ENCODE data around the gene KISS1R. TPM values are rescaled to one million over a fixed set of nuclear protein-coding genes. Genes with fewer than 3 reads are reported as not detected.

Gene KISS1R
- total and polyA plus RNA-seq, 7 experiments from 2014 or later = 0.72 to 3.0 (median 1.2) TPM

- peaks cover 0 to 66% (median 9%) of the 10 kb centered on the region in 3 experiments for H3K36me3 ChIP-seq (ENCODE audit: control insufficient read depth in 2 of 3, insufficient read depth in 3 of 3, low read length in 3 of 3)
- POLR2A ChIA-PET = interaction anchor here (1.0 to 10.7 kb wide), 5 partner anchors 6 to 39 kb away, joined by 3 to 196 read pairs (median 7); partner anchors contain the start of genes MED16, R3HDM4 and RNU6-9
- no peak for ATAC-seq
These were observed 15.7 kb upstream of the KISS1R start for GRCh38 chr19:901216-902092.

GRCh38 chr19:902093-902370, 15.1 kb upstream of the KISS1R start:
- Mint-ChIP-seq H3K27me3 (no peaks in the 10 kb centered on the region), H3K4me1 (peaks cover 12 to 50% (median 27%) of the 10 kb centered on the region in 7 donors), H3K4me3 (no peak overlapping the region), H3K36me3 (peaks cover 0 to 6% (median 0%) of the 10 kb centered on the region in 5 donors), H3K27ac (peak overlapping the region in 3 of 9 donors; percentile 19 to 63 (median 42)), H3K9me3 (no peaks in the 10 kb centered on the region)
- CTCF ChIA-PET = no interaction called here
- Histone ChIP-seq H3K27me3 (ENCODE audit: control insufficient read depth in 2 of 2, insufficient read depth in 2 of 2, low read length in 2 of 2) (no peaks in the 10 kb centered on the region), H3K4me3 (ENCODE audit: low read length) (no peak overlapping the region), H3K36me3 (ENCODE audit: control insufficient read depth in 2 of 3, insufficient read depth in 3 of 3, low read length in 3 of 3) (peaks cover 0 to 61% (median 9%) of the 10 kb centered on the region in 3 experiments), H3K4me1 (ENCODE audit: control insufficient read depth in 2 of 2, insufficient read depth in 2 of 2, low read length in 2 of 2) (peaks cover 7 to 25% of the 10 kb centered on the region in 2 donors), H3K27ac (ENCODE audit: low read depth, low read length) (peak overlapping the region; percentile 21), H3K9me3 (ENCODE audit: control insufficient read depth in 2 of 3, low read length in 3 of 3) (no peaks in the 10 kb centered on the region)
- ATAC-seq = no peak
- intact Hi-C loops (cut with micrococcal nuclease) = loop anchor here in 1 of 2 donors (10.0 kb wide), 1 partner anchor 237 kb away; the partner anchor contains the start of gene RNF126
- no peak for DNase-seq
- POLR2A ChIA-PET = interaction anchor here (1.0 to 10.7 kb wide), 6 partner anchors 6 to 40 kb away, joined by 3 to 196 read pairs (median 6); partner anchors contain the start of genes MED16, R3HDM4 and RNU6-9

More at GRCh38 chr19:901216-902092, 15.7 kb upstream of the KISS1R start:
- Histone ChIP-seq H3K9me3 (ENCODE audit: control insufficient read depth in 2 of 3, low read length in 3 of 3) (no peaks in the 10 kb centered on the region), H3K4me3 (ENCODE audit: low read length) (no peak overlapping the region), H3K27me3 (ENCODE audit: control insufficient read depth in 2 of 2, insufficient read depth in 2 of 2, low read length in 2 of 2) (no peaks in the 10 kb centered on the region), H3K4me1 (ENCODE audit: control insufficient read depth in 2 of 2, insufficient read depth in 2 of 2, low read length in 2 of 2) (peaks cover 1 to 19% of the 10 kb centered on the region in 2 donors), H3K27ac (ENCODE audit: low read depth, low read length) (peak overlapping the region; percentile 21)
- Mint-ChIP-seq H3K27me3 (no peaks in the 10 kb centered on the region), H3K36me3 (peaks cover 0 to 8% (median 4%) of the 10 kb centered on the region in 5 donors), H3K27ac (peak overlapping the region in 6 of 9 donors; percentile 23 to 64 (median 42)), H3K4me3 (peak overlapping the region in 1 of 10 donors; percentile 12), H3K9me3 (no peaks in the 10 kb centered on the region), H3K4me1 (peaks cover 6 to 44% (median 22%) of the 10 kb centered on the region in 7 donors)
- CTCF ChIA-PET = no interaction called here
- intact Hi-C loops (cut with micrococcal nuclease) = loop anchor here in 1 of 2 donors (10.0 kb wide), 1 partner anchor 237 kb away; the partner anchor contains the start of gene RNF126
- DNase-seq = no peak

- no peaks in the 10 kb centered on the region for H3K9me3 ChIP-seq (ENCODE audit: control insufficient read depth in 2 of 3, low read length in 3 of 3)
- no peaks in the 10 kb centered on the region for H3K27me3 Mint-ChIP-seq
- peaks cover 0 to 6% (median 0%) of the 10 kb centered on the region in 5 donors for H3K36me3 Mint-ChIP-seq
- peak overlapping the region; percentile 21 for H3K27ac ChIP-seq (ENCODE audit: low read depth, low read length)
- ChIA-PET CTCF (no interaction called here), POLR2A (interaction anchor here (0.6 to 10.7 kb wide), 7 partner anchors 7 to 101 kb away, joined by 3 to 196 read pairs (median 5); partner anchors contain the start of genes MED16, R3HDM4 and RNU6-9)
- H3K4me3 Mint-ChIP-seq = peak overlapping the region in 2 of 10 donors; percentile 29 to 48
- no peaks in the 10 kb centered on the region for H3K9me3 Mint-ChIP-seq
- peaks cover 13 to 31% of the 10 kb centered on the region in 2 donors for H3K4me1 ChIP-seq (ENCODE audit: control insufficient read depth in 2 of 2, insufficient read depth in 2 of 2, low read length in 2 of 2)
- no peaks in the 10 kb centered on the region for H3K27me3 ChIP-seq (ENCODE audit: control insufficient read depth in 2 of 2, insufficient read depth in 2 of 2, low read length in 2 of 2)
- H3K36me3 ChIP-seq (ENCODE audit: control insufficient read depth in 2 of 3, insufficient read depth in 3 of 3, low read length in 3 of 3) = peaks cover 0 to 55% (median 7%) of the 10 kb centered on the region in 3 experiments
- peaks cover 14 to 56% (median 31%) of the 10 kb centered on the region in 7 donors for H3K4me1 Mint-ChIP-seq
- ATAC-seq (no peak), DNase-seq (no peak)
- peak overlapping the region in 6 of 9 donors; percentile 14 to 88 (median 70) for H3K27ac Mint-ChIP-seq
- no peak overlapping the region for H3K4me3 ChIP-seq (ENCODE audit: low read length)
- intact Hi-C loops (cut with micrococcal nuclease) = loop anchor here in 1 of 2 donors (10.0 kb wide), 1 partner anchor 238 kb away; the partner anchor contains the start of gene RNF126
These were observed 14.5 kb upstream of the KISS1R start for GRCh38 chr19:902446-903226.

- ChIA-PET CTCF (no interaction called here), POLR2A (interaction anchor here (0.6 to 10.7 kb wide), 3 partner anchors 8 to 101 kb away, joined by 3 to 196 read pairs (median 4); partner anchors contain the start of genes MED16 and RNU6-9)
- Histone ChIP-seq H3K4me3 (ENCODE audit: low read length) (no peak overlapping the region), H3K36me3 (ENCODE audit: control insufficient read depth in 2 of 3, insufficient read depth in 3 of 3, low read length in 3 of 3) (peaks cover 0 to 51% (median 5%) of the 10 kb centered on the region in 3 experiments), H3K4me1 (ENCODE audit: control insufficient read depth in 2 of 2, insufficient read depth in 2 of 2, low read length in 2 of 2) (peaks cover 20 to 38% of the 10 kb centered on the region in 2 donors), H3K27me3 (ENCODE audit: control insufficient read depth in 2 of 2, insufficient read depth in 2 of 2, low read length in 2 of 2) (no peaks in the 10 kb centered on the region), H3K27ac (ENCODE audit: low read depth, low read length) (no peak overlapping the region), H3K9me3 (ENCODE audit: control insufficient read depth in 2 of 3, low read length in 3 of 3) (no peaks in the 10 kb centered on the region)
- DNase-seq = no peak
- Mint-ChIP-seq H3K9me3 (no peaks in the 10 kb centered on the region), H3K27me3 (no peaks in the 10 kb centered on the region), H3K4me1 (peaks cover 14 to 63% (median 35%) of the 10 kb centered on the region in 7 donors), H3K36me3 (peaks cover 0 to 4% (median 0%) of the 10 kb centered on the region in 5 donors), H3K27ac (no peak overlapping the region), H3K4me3 (peak overlapping the region in 1 of 10 donors; percentile 48)
- ATAC-seq = no peak
- intact Hi-C loops (cut with micrococcal nuclease) = loop anchor here in 1 of 2 donors (10.0 kb wide), 1 partner anchor 239 kb away; the partner anchor contains the start of gene RNF126
These were observed 13.8 kb upstream of the KISS1R start for GRCh38 chr19:903266-903797.

GRCh38 chr19:904545-904944, 12.6 kb upstream of the KISS1R start:
- no peaks in the 10 kb centered on the region for H3K27me3 Mint-ChIP-seq
- Histone ChIP-seq H3K27me3 (ENCODE audit: control insufficient read depth in 2 of 2, insufficient read depth in 2 of 2, low read length in 2 of 2) (no peaks in the 10 kb centered on the region), H3K27ac (ENCODE audit: low read depth, low read length) (no peak overlapping the region), H3K9me3 (ENCODE audit: control insufficient read depth in 2 of 3, low read length in 3 of 3) (no peaks in the 10 kb centered on the region), H3K4me1 (ENCODE audit: control insufficient read depth in 2 of 2, insufficient read depth in 2 of 2, low read length in 2 of 2) (peaks cover 22 to 41% of the 10 kb centered on the region in 2 donors), H3K4me3 (ENCODE audit: low read length) (no peak overlapping the region), H3K36me3 (ENCODE audit: control insufficient read depth in 2 of 3, insufficient read depth in 3 of 3, low read length in 3 of 3) (peaks cover 0 to 39% (median 5%) of the 10 kb centered on the region in 3 experiments)
- ChIA-PET POLR2A (interaction anchor here (0.7 to 10.7 kb wide), 3 partner anchors 9 to 131 kb away, joined by 3 to 196 read pairs (median 3); partner anchors contain the start of genes MED16, RNU6-2 and RNU6-9), CTCF (no interaction called here)
- intact Hi-C loops (cut with micrococcal nuclease) = loop anchor here in 1 of 2 donors (10.0 kb wide), 1 partner anchor 240 kb away; the partner anchor contains the start of gene RNF126
- H3K27ac Mint-ChIP-seq = peak overlapping the region in 8 of 9 donors; percentile 44 to 100 (median 100)
- peaks cover 0 to 8% (median 3%) of the 10 kb centered on the region in 5 donors for H3K36me3 Mint-ChIP-seq
- H3K9me3 Mint-ChIP-seq = peaks cover 0 to 5% (median 0%) of the 10 kb centered on the region in 11 donors
- H3K4me3 Mint-ChIP-seq = peak overlapping the region in 3 of 10 donors; percentile 6 to 54 (median 29)
- ATAC-seq = no peak
- DNase-seq = no peak
- peaks cover 22 to 69% (median 46%) of the 10 kb centered on the region in 7 donors for H3K4me1 Mint-ChIP-seq
